ENCODE results near the gene NHS. TPM values are rescaled to one million over a fixed set of nuclear protein-coding genes. Genes with fewer than 3 reads are reported as not detected.
A peak's percentile ranks its signal among the peaks of the same experiment; 100 is the strongest.

The NHS gene
- total RNA-seq, 1 experiment from 2014 or later: 2.2 TPM

- Histone ChIP-seq H3K4me1 (peaks cover 4% of the 10 kb centered on the region; the same call in 1 of the 2 replicates), H3K9me3 (no peaks in the 10 kb centered on the region), H3K4me3 (ENCODE audit: low read depth, low read length) (no peak overlapping the region), H3K27me3 (replicated peaks; ENCODE audit: control insufficient read depth, insufficient read depth, low read length) (no peaks in the 10 kb centered on the region), H3K36me3 (ENCODE audit: control insufficient read depth, insufficient read depth, low read length) (no peaks in the 10 kb centered on the region)
- H3K27ac Mint-ChIP-seq (ENCODE audit: unreplicated experiment): no peak overlapping the region
- DNase-seq: no peak
- TF ChIP-seq CTCF (IDR thresholded peaks at IDR 0.05; ENCODE audit: insufficient read depth in 1 of 2, low read depth in 1 of 2, low read length in 1 of 2, severe bottlenecking in 1 of 2, unreplicated experiment in 1 of 2): no peak
- no peaks in the 10 kb centered on the region for H3K27me3 Mint-ChIP-seq (ENCODE audit: insufficient read depth, unreplicated experiment)
- BruUV-seq (replicated peaks): no TSS peak
- H3K4me3 Mint-ChIP-seq (ENCODE audit: unreplicated experiment): no peak overlapping the region
- ChIA-PET CTCF (no interaction called here), POLR2A (no interaction called here)
- intact Hi-C loops (cut with micrococcal nuclease; ENCODE audit: unreplicated experiment): no loop called here
- H3K36me3 Mint-ChIP-seq (ENCODE audit: insufficient read depth, unreplicated experiment): no peaks in the 10 kb centered on the region
- H3K9me3 Mint-ChIP-seq (ENCODE audit: unreplicated experiment): no peaks in the 10 kb centered on the region
- H3K4me1 Mint-ChIP-seq (ENCODE audit: low read depth, unreplicated experiment): no peaks in the 10 kb centered on the region
Observed at GRCh38 chrX:17433965-17434364, 59.0 kb downstream of the NHS start.

- no peak overlapping the region for H3K4me3 Mint-ChIP-seq (ENCODE audit: unreplicated experiment)
- no peaks in the 10 kb centered on the region for H3K36me3 Mint-ChIP-seq (ENCODE audit: insufficient read depth, unreplicated experiment)
- ChIA-PET POLR2A (no interaction called here), CTCF (no interaction called here)
- TF ChIP-seq CTCF (IDR thresholded peaks at IDR 0.05; ENCODE audit: insufficient read depth in 1 of 2, low read depth in 1 of 2, low read length in 1 of 2, severe bottlenecking in 1 of 2, unreplicated experiment in 1 of 2): no peak
- H3K9me3 ChIP-seq: no peaks in the 10 kb centered on the region
- BruUV-seq (replicated peaks): no TSS peak
- no peaks in the 10 kb centered on the region for H3K4me1 Mint-ChIP-seq (ENCODE audit: low read depth, unreplicated experiment)
- peak; percentile 34 to 41 for DNase-seq
- no peaks in the 10 kb centered on the region for H3K27me3 ChIP-seq (replicated peaks; ENCODE audit: control insufficient read depth, insufficient read depth, low read length)
- H3K4me1 ChIP-seq: peaks cover 4% of the 10 kb centered on the region; the same call in 1 of the 2 replicates
- H3K27me3 Mint-ChIP-seq (ENCODE audit: insufficient read depth, unreplicated experiment): no peaks in the 10 kb centered on the region
- H3K4me3 ChIP-seq (ENCODE audit: low read depth, low read length): no peak overlapping the region
- no peaks in the 10 kb centered on the region for H3K9me3 Mint-ChIP-seq (ENCODE audit: unreplicated experiment)
- intact Hi-C loops (cut with micrococcal nuclease; ENCODE audit: unreplicated experiment): no loop called here
- H3K36me3 ChIP-seq (ENCODE audit: control insufficient read depth, insufficient read depth, low read length): no peaks in the 10 kb centered on the region
- peak overlapping the region; percentile 50 for H3K27ac Mint-ChIP-seq (ENCODE audit: unreplicated experiment)
Observed at GRCh38 chrX:17435476-17435875, 60.5 kb downstream of the NHS start.

- TF ChIP-seq CTCF (IDR thresholded peaks at IDR 0.05; ENCODE audit: insufficient read depth in 1 of 2, low read depth in 1 of 2, low read length in 1 of 2, severe bottlenecking in 1 of 2, unreplicated experiment in 1 of 2): no peak
- no peaks in the 10 kb centered on the region for H3K27me3 ChIP-seq (replicated peaks; ENCODE audit: control insufficient read depth, insufficient read depth, low read length)
- peaks cover 4% of the 10 kb centered on the region; the same call in 1 of the 2 replicates for H3K4me1 ChIP-seq
- no peaks in the 10 kb centered on the region for H3K27me3 Mint-ChIP-seq (ENCODE audit: insufficient read depth, unreplicated experiment)
- no peaks in the 10 kb centered on the region for H3K9me3 ChIP-seq
- H3K4me3 Mint-ChIP-seq (ENCODE audit: unreplicated experiment): no peak overlapping the region
- CTCF ChIA-PET: no interaction called here
- no peak overlapping the region for H3K4me3 ChIP-seq (ENCODE audit: low read depth, low read length)
- no peak overlapping the region for H3K27ac Mint-ChIP-seq (ENCODE audit: unreplicated experiment)
- no peaks in the 10 kb centered on the region for H3K4me1 Mint-ChIP-seq (ENCODE audit: low read depth, unreplicated experiment)
- DNase-seq: no peak
- H3K36me3 ChIP-seq (ENCODE audit: control insufficient read depth, insufficient read depth, low read length): no peaks in the 10 kb centered on the region
- no peaks in the 10 kb centered on the region for H3K36me3 Mint-ChIP-seq (ENCODE audit: insufficient read depth, unreplicated experiment)
- H3K9me3 Mint-ChIP-seq (ENCODE audit: unreplicated experiment): no peaks in the 10 kb centered on the region
- intact Hi-C loops (cut with micrococcal nuclease; ENCODE audit: unreplicated experiment): no loop called here
- POLR2A ChIA-PET: no interaction called here
- BruUV-seq (replicated peaks): no TSS peak
Observed at GRCh38 chrX:17438221-17438620, 63.2 kb downstream of the NHS start.

All from Caco-2 (cell line).